Stimulated activated CD8-positive, alpha-beta memory T cell treated with anti-CD3 and anti-CD28 coated beads, Interleukin-4, amount 100 ng/mL, for 4 hours (primary cell): ENCODE measurements around the gene GCNT1.
"Not testable (repeated sequence)": the region's sequence is repeated elsewhere in the genome, so short reads cannot be mapped to it uniquely, and the experiment has no call there.

Experiments used
- DNase-seq, 2 donors: peaks; one replicate each; pipeline ENCODE4 v3.0.0-alpha.2; 2020; ENCODE audit warnings: low read depth in 2 of 2, low spot score in 1 of 2

Gene GCNT1

GRCh38 chr9:76458903-76459693 is at the start of gene GCNT1:
Gene GCNT1 (plus strand): TSS chr9:76459182. CDS start chr9:76502382, 43,200 bp downstream.
- peak; percentile 77 to 81 for DNase-seq

- no peak for DNase-seq
Measured at GRCh38 chr9:76412638-76413037, 46.3 kb upstream of the GCNT1 start.

- DNase-seq, result no peak
Measured at GRCh38 chr9:76413658-76414057, 45.3 kb upstream of the GCNT1 start.

GRCh38 chr9:76414661-76415060 is 44.3 kb upstream of the GCNT1 start:
- no peak for DNase-seq

GRCh38 chr9:76415154-76415553 is 43.8 kb upstream of the GCNT1 start:
- no peak for DNase-seq

- DNase-seq, result no peak
Measured at GRCh38 chr9:76415731-76416130, 43.3 kb upstream of the GCNT1 start.

GRCh38 chr9:76417394-76417793 is 41.6 kb upstream of the GCNT1 start:
- no peak for DNase-seq

GRCh38 chr9:76419782-76420380 is 39.1 kb upstream of the GCNT1 start:
- no peak for DNase-seq

- DNase-seq, result no peak
Measured at GRCh38 chr9:76423216-76424177, 35.5 kb upstream of the GCNT1 start.

GRCh38 chr9:76424491-76424890 is 34.5 kb upstream of the GCNT1 start:
- no peak for DNase-seq

- no peak for DNase-seq
Measured at GRCh38 chr9:76425677-76426453, 33.1 kb upstream of the GCNT1 start.

GRCh38 chr9:76426807-76427419 is 32.1 kb upstream of the GCNT1 start:
- DNase-seq, result no peak

- no peak for DNase-seq
Measured at GRCh38 chr9:76431601-76432000, 27.4 kb upstream of the GCNT1 start.

GRCh38 chr9:76433406-76433805 is 25.6 kb upstream of the GCNT1 start:
- DNase-seq, result no peak

- no peak for DNase-seq
Measured at GRCh38 chr9:76433836-76434235, 25.1 kb upstream of the GCNT1 start.

- not testable (repeated sequence) for DNase-seq
Measured at GRCh38 chr9:76434897-76435296, 24.1 kb upstream of the GCNT1 start.

- DNase-seq, result not testable (repeated sequence)
Measured at GRCh38 chr9:76437017-76437699, 21.8 kb upstream of the GCNT1 start.

- DNase-seq, result no peak
Measured at GRCh38 chr9:76438841-76439588, 20.0 kb upstream of the GCNT1 start.
